RWPE1 (cell line): ENCODE results near the gene PRCC.
"Not testable (repeated sequence)": the region's sequence is repeated elsewhere in the genome, so short reads cannot be mapped to it uniquely, and the experiment has no call there.

Experiments used
- CTCF ChIA-PET: fragments of 350-600 bp; sonication (Branson Sonifier 250); formaldehyde crosslinking; extraction: SDS; loops from one replicate; lab custom pipeline; 2021; lab: Yijun Ruan, JAX
- POLR2A ChIA-PET: fragments of 400-600 bp; formaldehyde crosslinking; extraction: SDS; loops from one replicate; lab custom pipeline; 2020; ENCODE audit warnings: antibody characterized with exemption; ENCODE audit not compliant: low non-redundant PET; lab: Yijun Ruan, JAX
- DNase-seq: peaks from one replicate; pipeline ENCODE4 v3.0.0; 2012; ENCODE audit warnings: low spot score
- H3K27ac ChIP-seq: fragments of 450-650 bp; 2 replicates; pipeline ENCODE4 v1.5.1; 2017
- TF ChIP-seq, protein P1 (sequence below): fragments of 450-650 bp; conservative IDR thresholded peaks from 2 replicates; pipeline ENCODE4 v1.5.1; 2017; ENCODE audit warnings: low read depth, mild to moderate bottlenecking

PRCC gene

DNA sequence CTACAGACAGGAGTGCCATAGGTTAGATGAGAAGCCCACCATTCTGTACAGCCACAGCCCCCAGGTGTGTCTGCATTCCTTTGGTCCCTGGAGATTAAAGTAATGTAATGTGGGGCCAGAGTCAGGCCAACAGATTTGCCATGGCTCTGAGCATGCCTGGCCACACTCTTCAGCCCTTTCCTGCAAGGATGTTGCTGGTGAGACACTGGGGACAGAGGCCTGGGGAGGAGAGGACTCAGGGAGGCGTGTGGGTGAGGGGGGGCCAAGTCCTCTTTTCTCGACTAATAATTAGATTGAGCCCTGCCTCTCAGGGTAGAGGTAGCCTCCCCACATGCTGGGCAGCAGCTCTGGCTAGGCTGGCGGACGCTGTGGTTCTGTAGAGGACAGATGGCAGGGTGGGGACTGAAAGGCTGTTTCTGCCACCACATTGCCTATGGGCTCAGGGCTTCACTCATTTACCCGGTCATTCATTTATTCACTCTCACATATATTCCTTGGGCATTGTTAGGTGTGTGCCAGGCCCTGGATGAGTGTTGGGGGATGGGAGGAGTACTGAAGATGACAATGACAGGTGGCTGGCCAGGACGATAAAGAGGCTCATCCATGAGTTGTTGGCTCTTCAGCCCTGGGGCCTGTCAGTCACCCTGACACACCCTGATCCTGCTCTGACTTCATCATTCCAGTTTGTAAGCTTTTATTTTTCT is 7.1 kb upstream of the PRCC start:
- ChIA-PET POLR2A (interaction anchor here (0.6 to 0.9 kb wide), 3 partner anchors 9 to 69 kb away, joined by 3 to 4 read pairs (median 3); partner anchors contain the start of gene HDGF), CTCF (interaction anchor here (0.6 to 0.8 kb wide), 3 partner anchors 26 to 53 kb away, joined by 3 to 10 read pairs (median 4); no protein-coding TSS in a partner anchor)
- H3K27ac ChIP-seq, result 0 out of 2 replicates have a peak overlapping the region, but pooled peaks have one; percentile 9
- TF ChIP-seq, protein P1, sequence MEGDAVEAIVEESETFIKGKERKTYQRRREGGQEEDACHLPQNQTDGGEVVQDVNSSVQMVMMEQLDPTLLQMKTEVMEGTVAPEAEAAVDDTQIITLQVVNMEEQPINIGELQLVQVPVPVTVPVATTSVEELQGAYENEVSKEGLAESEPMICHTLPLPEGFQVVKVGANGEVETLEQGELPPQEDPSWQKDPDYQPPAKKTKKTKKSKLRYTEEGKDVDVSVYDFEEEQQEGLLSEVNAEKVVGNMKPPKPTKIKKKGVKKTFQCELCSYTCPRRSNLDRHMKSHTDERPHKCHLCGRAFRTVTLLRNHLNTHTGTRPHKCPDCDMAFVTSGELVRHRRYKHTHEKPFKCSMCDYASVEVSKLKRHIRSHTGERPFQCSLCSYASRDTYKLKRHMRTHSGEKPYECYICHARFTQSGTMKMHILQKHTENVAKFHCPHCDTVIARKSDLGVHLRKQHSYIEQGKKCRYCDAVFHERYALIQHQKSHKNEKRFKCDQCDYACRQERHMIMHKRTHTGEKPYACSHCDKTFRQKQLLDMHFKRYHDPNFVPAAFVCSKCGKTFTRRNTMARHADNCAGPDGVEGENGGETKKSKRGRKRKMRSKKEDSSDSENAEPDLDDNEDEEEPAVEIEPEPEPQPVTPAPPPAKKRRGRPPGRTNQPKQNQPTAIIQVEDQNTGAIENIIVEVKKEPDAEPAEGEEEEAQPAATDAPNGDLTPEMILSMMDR, result no peak
- DNase-seq, result no peak

DNA sequence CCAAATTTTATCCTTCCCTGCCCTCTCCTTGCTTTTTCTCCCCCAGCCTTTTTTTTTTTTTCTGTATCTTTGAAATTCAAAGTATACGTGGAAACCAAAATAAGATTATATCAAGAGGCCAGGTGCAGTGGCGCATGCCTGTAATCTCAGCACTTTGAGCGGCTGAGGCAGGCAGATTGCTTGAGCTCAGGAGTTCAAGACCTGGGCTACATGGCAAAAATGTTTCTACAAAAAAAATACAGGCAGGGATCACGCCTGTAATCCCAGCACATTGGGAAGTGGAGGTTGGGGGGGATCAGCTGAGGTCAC is 6.6 kb upstream of the PRCC start:
- DNase-seq, result no peak
- H3K27ac ChIP-seq, result no peak overlapping the region
- CTCF ChIA-PET, result interaction anchor here (0.6 to 0.8 kb wide), 3 partner anchors 26 to 53 kb away, joined by 3 to 10 read pairs (median 4); no protein-coding TSS in a partner anchor
- TF ChIP-seq, protein P1, result no peak
- POLR2A ChIA-PET, result interaction anchor here (0.6 to 0.9 kb wide), 3 partner anchors 9 to 69 kb away, joined by 3 to 4 read pairs (median 3); partner anchors contain the start of gene HDGF

DNA sequence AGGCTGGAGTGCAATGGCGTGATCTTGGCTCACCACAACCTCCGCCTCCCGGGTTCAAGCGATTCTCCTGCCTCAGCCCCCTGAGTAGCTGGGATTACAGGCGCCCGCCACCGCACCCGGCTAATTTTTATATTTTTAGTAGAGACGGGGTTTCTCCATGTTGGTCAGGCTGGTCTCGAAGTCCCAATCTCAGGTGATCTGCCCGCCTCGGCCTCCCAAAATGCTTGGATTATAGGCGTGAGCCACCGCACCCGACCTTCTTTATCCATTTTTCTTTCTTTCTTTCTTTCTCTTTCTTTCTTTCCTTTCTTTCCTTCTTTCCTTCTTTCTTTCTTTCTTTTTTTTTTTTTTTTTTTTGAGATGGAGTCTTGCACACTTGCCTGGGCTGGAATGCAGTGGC is 2.2 kb upstream of the PRCC start:
- CTCF ChIA-PET, DNase-seq: not testable (repeated sequence)
- peak overlapping the region; percentile 26; the same call in 1 of the 2 replicates for H3K27ac ChIP-seq
- POLR2A ChIA-PET, result interaction anchor here (0.6 kb wide), 1 partner anchor 28 kb away, joined by 4 read pairs; no protein-coding TSS in a partner anchor

DNA sequence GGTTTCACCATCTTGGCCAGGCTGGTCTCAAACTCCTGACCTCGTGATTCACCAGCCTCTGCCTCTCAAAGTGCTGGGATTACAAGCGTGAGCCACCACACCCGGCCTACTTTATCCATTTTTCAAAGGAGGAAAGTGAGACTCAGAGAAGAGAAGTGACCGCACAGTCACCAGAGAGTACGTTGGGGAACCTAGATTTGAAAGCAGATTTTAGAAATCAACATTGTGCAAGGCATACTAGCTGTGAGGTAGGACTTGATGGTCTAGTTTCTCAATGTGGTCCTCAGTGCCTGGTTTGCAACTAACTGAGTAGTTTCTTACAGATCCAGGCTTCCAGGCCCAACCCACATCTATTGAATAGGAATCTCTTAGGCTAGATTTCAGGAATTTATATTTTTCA is 1.7 kb upstream of the PRCC start:
- ChIA-PET CTCF (interaction anchor here (0.5 kb wide), 1 partner anchor 8 kb away, joined by 3 read pairs; no protein-coding TSS in a partner anchor), POLR2A (interaction anchor here (0.6 kb wide), 2 partner anchors 25 to 29 kb away, joined by 3 to 4 read pairs; partner anchors contain the start of gene MRPL24)
- peak overlapping the region; percentile 87 for H3K27ac ChIP-seq
- TF ChIP-seq, protein P1, result no peak
- DNase-seq, result no peak

GRCh38 chr1:156766298-156767100 is 836 bp upstream of the PRCC start:
- POLR2A ChIA-PET, result interaction anchor here (1.0 to 1.4 kb wide), 2 partner anchors 15 to 25 kb away, joined by 4 to 7 read pairs; partner anchors contain the start of genes HDGF and MRPL24
- CTCF ChIA-PET, result no interaction called here
- H3K27ac ChIP-seq, result peak overlapping the region; percentile 87
- TF ChIP-seq, protein P1, result no peak
- no peak for DNase-seq

DNA sequence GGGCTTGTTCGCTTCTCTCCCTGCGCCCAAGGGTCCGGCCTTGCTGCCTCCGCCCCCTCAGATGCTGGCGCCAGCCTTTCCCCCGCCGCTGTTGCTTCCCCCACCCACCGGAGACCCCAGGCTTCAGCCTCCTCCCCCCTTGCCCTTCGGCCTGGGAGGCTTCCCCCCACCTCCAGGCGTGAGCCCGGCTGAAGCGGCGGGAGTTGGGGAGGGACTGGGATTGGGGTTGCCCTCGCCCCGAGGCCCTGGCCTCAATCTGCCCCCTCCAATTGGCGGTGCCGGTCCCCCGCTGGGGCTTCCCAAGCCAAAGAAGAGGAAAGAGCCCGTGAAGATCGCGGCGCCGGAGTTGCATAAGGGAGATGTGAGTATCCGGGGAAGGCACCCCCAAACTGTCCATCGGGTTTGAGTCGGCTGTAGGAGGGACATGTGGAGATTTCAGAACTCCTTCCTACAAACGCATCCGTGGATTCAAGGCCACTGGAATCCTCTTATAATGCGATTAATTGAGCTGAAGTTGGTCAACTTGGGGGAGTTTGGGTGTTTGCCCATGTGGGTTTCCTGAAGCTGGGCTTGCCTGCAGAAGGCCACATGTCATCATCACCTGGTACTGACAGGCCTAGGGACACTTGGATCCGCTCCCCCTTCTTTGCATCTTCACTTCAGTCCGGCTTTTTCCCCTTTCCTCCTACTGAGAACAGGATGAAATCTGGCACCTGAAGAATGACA is 707 bp downstream of the PRCC start:
- TF ChIP-seq, protein P1, result no peak
- peak overlapping the region; percentile 87 for H3K27ac ChIP-seq
- no peak for DNase-seq
- POLR2A ChIA-PET, result interaction anchor here (1.4 kb wide), 1 partner anchor 27 kb away, joined by 4 read pairs; the partner anchor contains the start of gene MRPL24
- CTCF ChIA-PET, result interaction anchor here (0.7 to 1.5 kb wide), 3 partner anchors 78 to 141 kb away, joined by 3 read pairs; no protein-coding TSS in a partner anchor
